ENCODE data around the gene ZBTB8OS. TPM values are rescaled to one million over a fixed set of nuclear protein-coding genes. Genes with fewer than 3 reads are reported as not detected.
"Not testable (repeated sequence)": the region's sequence is repeated elsewhere in the genome, so short reads cannot be mapped to it uniquely, and the experiment has no call there.

ZBTB8OS gene
- total RNA-seq, 1 experiment from 2014 or later = 83.5 TPM

- DNase-seq (ENCODE audit: low read depth) = peak; percentile 95
Observed at GRCh38 chr1:32650752-32651460, 556 bp upstream of the ZBTB8OS start, which contains the start of gene RBBP4. TSS of gene RBBP4 (plus strand) at chr1:32651208. CDS start at chr1:32651307, 99 bp downstream.

DNA sequence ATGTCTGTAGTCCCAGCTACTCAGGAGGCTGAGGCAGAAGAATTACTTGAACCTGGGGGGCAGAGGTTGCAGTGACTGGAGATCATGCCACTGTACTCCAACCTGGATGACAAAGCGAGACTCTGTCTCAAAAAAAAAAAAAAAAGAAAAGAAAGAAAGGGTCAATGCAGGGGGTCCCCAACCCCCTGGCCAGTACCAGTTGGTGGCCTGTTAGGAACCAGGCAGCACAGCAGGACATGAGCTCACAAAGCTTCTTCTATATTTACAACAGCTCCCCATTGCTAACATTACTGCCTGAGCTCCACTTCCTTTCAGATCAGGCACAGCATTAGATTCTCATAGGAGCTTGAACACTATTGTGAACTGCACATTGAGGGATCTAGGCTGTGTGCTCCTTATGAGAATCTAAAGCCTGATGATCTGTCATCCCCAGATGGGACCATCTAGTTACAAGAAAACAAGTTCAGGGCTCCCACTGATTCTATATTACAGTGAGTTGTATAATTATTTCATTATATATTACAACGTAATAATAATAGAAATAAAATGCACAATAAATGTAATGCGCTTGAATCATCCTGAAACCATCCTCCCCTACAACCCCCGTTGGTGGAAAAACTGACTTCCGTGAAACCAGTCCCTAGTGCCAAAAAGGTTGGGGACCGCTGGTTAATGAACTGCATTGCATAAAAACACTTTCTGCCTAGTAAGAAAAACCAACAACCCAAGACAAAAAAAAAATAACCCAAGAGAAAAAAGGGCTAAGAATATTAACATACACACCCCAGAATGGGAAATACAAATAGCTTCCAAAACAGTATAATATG lies 2.8 kb downstream of the ZBTB8OS start:
- no peak for DNase-seq (ENCODE audit: low read depth)

- no peak for DNase-seq (ENCODE audit: low read depth)
Observed at GRCh38 chr1:32644426-32644825, 5.9 kb downstream of the ZBTB8OS start.

DNA sequence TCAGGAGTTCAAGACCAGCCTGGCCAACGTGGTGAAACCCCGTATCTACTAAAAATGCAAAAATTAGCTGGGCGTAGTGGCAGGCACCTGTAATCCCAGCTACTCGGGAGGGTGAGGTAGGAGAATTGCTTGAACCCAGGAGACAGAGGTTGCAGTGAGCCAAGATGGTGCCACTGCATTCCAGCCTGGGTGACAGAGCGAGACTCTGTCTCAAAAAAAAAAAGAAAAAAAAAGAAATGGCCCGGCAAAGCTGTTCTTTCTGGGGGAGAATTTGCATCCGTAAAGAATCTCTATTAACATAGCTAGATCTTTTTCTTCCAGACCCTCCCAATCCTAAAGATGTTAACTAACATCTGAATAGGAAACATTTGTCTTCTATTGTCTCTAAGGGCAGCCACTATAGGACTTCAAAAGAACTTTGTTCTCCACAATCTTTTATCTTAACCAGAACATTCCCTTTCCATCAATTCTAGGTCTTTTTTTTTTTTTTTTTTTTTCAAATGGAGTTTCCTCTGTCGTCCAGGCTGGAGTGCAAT lies 8.0 kb downstream of the ZBTB8OS start:
- not testable (repeated sequence) for DNase-seq (ENCODE audit: low read depth)

DNA sequence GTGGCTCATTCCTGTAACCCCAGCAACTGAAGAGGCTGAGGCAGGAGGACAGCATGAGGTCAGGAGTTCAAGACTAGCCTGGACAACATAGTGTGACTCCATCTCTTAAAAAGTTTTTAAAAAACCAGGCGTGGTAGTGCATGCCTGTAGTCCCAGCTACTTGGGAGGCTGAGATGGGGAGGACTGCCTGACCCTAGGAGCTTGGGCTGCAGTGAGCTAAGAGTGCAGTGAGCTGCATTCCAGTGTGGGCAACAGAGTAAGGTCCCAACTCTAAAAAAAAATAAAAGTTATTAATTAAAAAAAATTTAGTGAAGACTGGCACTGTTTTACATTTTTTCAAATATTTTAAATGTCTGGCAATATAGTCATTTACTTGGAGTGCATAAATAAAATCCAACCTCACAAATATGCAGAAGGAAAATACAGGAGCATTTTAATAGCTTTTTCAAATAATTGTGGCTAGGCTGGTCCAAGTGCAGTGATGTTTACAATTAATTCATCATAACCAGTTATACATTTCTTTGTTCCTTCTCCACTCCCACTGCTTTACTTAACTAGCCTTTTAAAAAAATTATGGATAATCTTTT lies 10.8 kb downstream of the ZBTB8OS start:
- no peak for DNase-seq (ENCODE audit: low read depth)

DNA sequence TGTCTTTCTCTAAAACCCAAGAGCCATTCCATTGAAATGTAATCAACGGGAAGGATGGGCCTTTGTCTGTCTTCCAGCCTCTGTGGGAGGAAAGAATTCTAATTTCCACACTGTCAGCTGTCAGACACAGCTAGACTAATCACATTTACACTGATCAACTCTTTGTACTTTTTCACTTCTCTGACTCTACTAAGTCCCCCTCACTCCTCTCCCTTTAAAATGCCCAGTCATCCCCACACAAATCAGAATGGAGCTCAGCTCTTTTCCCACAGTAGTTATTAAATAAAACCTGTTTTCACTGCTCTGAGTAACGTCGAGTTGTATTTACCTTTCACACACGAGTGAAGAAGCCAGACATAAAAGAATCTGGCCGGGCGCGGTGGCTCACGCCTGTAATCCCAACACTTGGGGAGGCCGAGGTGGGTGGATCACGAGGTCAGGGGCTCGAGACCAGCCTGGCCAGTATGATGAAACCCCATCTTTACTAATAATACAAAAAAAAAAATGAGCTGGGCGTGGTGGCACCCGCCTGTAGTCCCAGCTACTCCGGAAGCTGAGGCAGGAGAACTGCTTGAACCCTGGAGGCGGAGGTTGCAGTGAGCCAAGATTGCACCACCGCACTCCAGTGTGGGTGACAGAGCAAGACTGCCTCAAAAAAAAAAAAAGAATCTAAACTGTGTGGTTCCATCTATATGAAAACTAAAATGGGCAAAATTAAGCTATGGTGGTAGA lies 13.3 kb downstream of the ZBTB8OS start:
- DNase-seq (ENCODE audit: low read depth) = no peak

- no peak for DNase-seq (ENCODE audit: low read depth)
Observed at GRCh38 chr1:32635508-32636277, 14.7 kb downstream of the ZBTB8OS start.

GRCh38 chr1:32632829-32633228 lies 17.5 kb downstream of the ZBTB8OS start:
- no peak for DNase-seq (ENCODE audit: low read depth)

DNA sequence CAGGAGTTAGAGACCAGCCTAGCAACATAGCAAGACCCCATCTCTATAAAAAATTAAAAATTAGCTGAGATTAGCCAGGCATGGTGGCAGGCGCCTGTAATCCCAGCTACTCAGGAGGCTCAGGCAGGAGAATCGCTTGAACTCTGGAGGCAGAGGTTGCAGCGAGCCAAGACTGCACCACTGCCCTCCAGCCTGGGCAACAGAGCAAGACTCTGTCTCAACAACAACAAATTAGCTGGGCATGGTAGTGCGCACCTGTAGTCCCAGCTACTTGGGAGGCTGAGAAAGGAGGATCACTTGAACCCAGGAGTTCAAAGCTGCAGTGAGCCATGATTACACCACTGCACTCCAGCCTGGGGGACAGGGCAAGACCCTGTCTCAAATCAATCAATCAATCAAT lies 20.2 kb downstream of the ZBTB8OS start:
- DNase-seq (ENCODE audit: low read depth) = not testable (repeated sequence)

DNA sequence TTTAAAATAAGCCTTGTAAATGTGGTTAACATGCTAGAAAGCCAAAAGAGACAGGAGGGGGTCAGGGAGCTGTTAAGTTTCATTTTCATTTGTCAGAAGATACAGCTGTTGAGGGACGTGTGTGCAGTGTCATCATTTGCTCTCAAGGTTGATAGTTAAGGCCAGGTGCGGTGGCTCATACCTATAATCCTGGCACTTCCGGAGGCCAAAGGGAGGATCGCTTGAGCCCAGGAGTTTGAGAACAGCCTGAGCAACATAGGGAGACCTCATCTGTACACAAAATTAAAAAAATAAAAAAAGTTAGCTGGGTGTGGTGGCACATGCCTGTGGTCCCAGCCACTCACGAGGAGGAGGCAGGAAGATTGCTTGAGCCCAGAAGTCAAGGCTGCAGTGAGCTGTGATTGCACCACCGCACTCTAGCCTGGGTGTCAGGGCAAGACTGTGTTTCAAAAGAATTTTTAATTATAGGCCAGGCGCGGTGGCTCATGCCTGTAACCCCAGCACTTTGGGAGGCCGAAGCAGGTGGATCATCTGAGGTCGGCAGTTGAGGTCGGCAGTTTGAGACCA lies 22.7 kb downstream of the ZBTB8OS start:
- DNase-seq (ENCODE audit: low read depth) = no peak

DNA sequence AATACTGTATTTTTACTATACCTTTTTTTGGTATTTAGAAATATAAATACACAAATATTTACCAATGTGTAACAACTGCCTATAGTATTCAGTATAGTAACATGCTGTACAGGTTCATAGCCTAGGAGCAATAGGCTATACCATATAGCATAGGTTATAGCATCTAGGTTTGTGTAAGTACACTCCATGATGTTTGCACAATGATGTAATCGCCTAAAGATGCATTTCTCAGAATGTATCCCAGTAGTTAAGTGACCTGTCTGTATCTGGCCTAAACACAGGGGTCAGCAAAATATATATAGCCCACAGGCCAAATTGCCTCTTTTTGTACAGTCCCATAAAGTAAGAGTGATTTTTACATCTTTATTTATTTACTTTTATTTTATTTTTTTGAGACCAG lies 24.2 kb downstream of the ZBTB8OS start:
- DNase-seq (ENCODE audit: low read depth) = no peak

GRCh38 chr1:32623775-32624174 lies 26.6 kb downstream of the ZBTB8OS start:
- no peak for DNase-seq (ENCODE audit: low read depth)

DNA sequence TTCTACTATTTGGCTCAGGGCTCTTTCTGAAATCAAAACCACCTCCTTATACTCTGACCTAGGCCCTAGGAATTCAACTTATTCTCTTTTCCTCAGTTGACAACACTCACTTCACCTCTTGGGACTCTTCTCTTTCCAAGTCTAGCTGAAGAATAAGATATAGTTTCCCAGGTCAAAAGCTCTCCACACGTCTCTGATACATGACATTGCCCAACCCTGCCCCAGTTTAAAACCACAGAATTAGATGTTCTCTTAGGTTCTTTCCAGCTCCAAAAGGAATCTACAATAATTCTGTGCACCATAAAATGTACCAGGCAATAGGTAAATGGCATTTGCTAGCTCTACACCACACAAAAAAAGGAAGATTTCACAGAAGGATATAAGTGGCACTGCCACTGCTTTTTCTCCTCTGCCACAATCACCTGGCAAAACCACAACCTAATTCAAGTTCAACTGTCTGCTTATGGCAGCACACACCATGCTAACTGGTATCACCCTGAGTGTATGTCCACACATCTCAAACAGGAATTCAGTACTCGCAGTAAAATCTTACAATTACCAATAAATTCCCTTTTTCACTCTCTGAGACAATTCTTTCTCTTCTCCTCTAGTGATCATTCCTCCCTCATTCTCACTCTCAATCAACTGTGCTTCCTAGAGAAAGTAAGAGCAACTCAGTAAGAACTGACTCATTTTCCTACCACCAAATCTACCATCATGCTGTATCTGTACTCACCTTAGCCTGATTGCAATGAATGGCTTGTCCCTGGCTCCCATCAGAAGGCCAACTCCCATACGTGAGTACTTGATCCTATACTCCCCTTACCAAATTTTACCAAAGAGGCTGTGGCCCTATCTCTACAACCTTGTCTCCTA lies 27.3 kb downstream of the ZBTB8OS start:
- DNase-seq (ENCODE audit: low read depth) = no peak

GRCh38 chr1:32622205-32622604 lies 28.1 kb downstream of the ZBTB8OS start:
- no peak for DNase-seq (ENCODE audit: low read depth)

DNA sequence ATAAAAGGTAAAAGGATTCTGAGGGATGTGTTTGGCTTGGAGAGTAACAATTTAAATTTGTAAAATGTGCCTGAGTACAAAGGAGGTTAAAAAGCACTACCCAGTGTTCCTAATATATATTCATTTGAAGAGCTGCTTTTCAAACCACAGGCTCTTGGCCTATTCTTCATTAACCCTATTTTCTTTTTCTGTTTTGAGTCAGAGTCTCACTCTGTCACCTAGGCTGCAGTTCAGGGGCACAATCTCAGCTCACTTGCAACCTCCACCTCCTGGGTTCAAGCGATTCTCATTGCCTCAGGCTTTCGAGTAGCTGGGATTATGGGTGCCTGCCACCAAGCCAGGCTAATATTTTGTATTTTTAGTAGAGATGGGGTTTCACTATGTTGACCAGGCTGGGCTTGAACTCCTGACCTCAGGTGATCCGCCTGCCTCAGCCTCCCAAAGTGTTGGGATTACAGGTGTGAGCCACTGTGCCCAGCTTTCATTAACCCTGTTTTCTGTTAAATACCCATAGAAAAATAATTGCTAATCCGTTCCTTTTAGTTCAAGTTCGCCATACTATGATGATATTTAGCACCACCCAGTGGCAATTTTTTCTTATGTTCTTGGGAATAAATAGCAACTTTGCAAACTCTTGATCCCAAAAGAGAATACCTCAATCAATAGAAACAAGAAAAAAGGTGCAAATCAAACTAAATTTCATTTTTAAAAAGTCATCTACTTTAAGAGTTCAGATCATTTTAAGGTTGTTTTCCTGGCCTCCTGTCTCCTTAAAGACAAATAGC lies 30.5 kb downstream of the ZBTB8OS start:
- peak; percentile 15 for DNase-seq (ENCODE audit: low read depth)

DNA sequence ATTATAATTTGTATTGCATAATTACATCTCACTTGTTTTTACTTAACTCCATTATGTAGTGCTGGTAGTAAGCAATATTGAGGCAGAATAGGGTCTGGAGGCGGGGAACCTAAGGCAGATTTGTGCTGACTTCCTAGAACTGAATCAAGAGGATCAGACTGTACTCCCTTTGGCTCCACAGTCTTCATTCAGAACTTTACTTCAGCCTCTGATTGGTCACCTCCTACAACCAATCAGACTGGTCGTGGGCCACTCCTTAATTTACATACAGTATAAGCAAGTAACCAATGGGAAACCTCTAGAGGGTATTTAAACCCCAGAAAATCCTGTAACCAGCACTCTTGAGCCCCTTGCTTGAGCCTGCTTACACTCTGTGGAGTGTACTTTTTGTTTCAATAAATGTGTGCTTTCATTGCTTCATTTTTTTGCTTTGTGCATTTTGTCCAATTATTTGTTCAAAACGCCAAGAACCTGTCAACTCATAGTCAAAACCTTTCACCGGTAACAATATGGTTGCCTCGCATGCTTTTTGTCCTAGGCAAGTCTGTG lies 31.6 kb downstream of the ZBTB8OS start:
- peak; percentile 34 for DNase-seq (ENCODE audit: low read depth)

DNA sequence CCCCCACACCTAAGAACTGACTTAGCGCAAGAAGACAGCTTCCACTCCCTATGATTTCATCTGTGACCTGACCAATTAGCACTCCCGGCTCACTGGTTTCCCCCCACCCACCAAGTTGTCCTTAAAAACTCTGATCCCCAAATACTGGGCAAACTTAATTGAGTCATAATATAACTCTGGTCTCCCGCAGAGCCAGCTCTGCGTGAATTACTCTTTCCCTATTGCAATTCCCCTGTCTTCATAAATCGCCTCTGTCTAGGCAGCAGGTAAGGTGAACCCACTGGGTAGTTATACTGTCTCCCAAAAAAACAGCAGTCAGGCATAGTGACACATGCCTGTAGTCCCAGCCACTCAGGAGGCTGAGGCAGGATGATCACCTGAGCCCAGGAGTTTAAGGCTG lies 36.9 kb downstream of the ZBTB8OS start:
- DNase-seq (ENCODE audit: low read depth) = no peak

DNA sequence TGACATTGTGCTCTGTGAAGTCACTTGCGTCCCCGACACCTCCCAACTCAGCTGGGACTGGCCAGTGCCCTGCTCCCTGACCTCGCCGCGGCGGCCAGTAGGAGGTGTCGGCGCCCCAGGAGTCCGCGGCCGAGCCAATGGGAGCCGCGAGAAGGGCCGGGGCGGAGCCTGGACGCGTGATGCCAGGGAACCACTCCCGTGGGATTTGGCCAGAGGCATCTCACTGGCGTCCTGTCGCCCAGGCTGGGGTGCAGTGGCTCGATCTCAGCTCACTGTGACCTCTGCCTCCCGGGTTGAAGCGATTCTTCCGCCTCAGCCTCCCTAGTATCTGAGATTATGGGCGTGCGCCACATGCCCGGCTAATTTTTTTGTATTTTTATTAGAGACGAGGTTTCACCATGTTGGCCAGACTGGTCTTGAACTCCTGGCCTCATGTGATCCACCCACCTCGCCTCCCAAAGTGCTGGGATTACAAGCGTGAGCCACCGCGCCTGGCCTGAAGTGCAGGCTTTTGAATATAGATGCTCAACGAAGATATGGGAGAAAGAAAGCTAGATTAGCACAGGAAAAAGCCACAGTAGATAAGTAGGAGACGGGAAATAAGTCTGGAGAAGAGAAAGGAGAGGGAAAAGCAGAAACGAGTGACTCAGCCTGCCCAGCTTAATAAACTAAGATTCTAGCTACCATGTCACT lies 38.0 kb downstream of the ZBTB8OS start:
- DNase-seq (ENCODE audit: low read depth) = peak; percentile 86

Measured in RPMI7951 (cell line).